ENCODE results near the gene PAX9. TPM values are rescaled to one million over a fixed set of nuclear protein-coding genes. Genes with fewer than 3 reads are reported as not detected.
"Not testable (repeated sequence)": the region's sequence is repeated elsewhere in the genome, so short reads cannot be mapped to it uniquely, and the experiment has no call there.

Gene PAX9
- total and polyA plus RNA-seq, 8 donors = 0.35 to 1.4 (median 0.51) TPM

- no peak for ATAC-seq
- no peak for TF ChIP-seq CTCF (IDR thresholded peaks at IDR 0.05)
- no peak for DNase-seq
- no peaks in the 10 kb centered on the region for H3K36me3 ChIP-seq
- no peaks in the 10 kb centered on the region for H3K27me3 ChIP-seq
- H3K27ac ChIP-seq = no peak overlapping the region
- no peaks in the 10 kb centered on the region for H3K9me3 ChIP-seq
- H3K4me1 ChIP-seq = no peaks in the 10 kb centered on the region
- H3K4me3 ChIP-seq = no peak overlapping the region
- intact Hi-C loops (cut with DNase I) = no loop called here
Measured at GRCh38 chr14:36684946-36685345, 23.3 kb downstream of the PAX9 start.

GRCh38 chr14:36690311-36691040 lies 28.8 kb downstream of the PAX9 start:
- ATAC-seq (no peak), DNase-seq (no peak)
- TF ChIP-seq CTCF (IDR thresholded peaks at IDR 0.05) = no peak
- Histone ChIP-seq H3K4me1 (no peaks in the 10 kb centered on the region), H3K27me3 (no peaks in the 10 kb centered on the region), H3K36me3 (no peaks in the 10 kb centered on the region), H3K9me3 (peaks cover 0 to 4% of the 10 kb centered on the region in 2 donors), H3K4me3 (no peak overlapping the region), H3K27ac (no peak overlapping the region)
- intact Hi-C loops (cut with DNase I) = no loop called here

- H3K27ac ChIP-seq; DNase-seq; H3K36me3 ChIP-seq; H3K27me3 ChIP-seq; intact Hi-C loops (cut with DNase I); H3K4me1 ChIP-seq; H3K4me3 ChIP-seq; ATAC-seq: not testable (repeated sequence)
- peaks cover 0 to 12% of the 10 kb centered on the region in 2 donors for H3K9me3 ChIP-seq
Measured at GRCh38 chr14:36699420-36699819, 37.8 kb downstream of the PAX9 start.

- no peaks in the 10 kb centered on the region for H3K27me3 ChIP-seq
- intact Hi-C loops (cut with DNase I) = no loop called here
- DNase-seq (no peak), ATAC-seq (no peak)
- H3K9me3 ChIP-seq = peaks cover 0 to 8% of the 10 kb centered on the region in 2 donors
- TF ChIP-seq CTCF (IDR thresholded peaks at IDR 0.05) = no peak
- no peaks in the 10 kb centered on the region for H3K36me3 ChIP-seq
- no peak overlapping the region for H3K27ac ChIP-seq
- H3K4me3 ChIP-seq = no peak overlapping the region
- no peaks in the 10 kb centered on the region for H3K4me1 ChIP-seq
Measured at GRCh38 chr14:36700651-36701050, 39.0 kb downstream of the PAX9 start.

GRCh38 chr14:36701132-36701531 lies 39.5 kb downstream of the PAX9 start:
- intact Hi-C loops (cut with DNase I) = no loop called here
- no peak overlapping the region for H3K27ac ChIP-seq
- no peaks in the 10 kb centered on the region for H3K4me1 ChIP-seq
- TF ChIP-seq CTCF (IDR thresholded peaks at IDR 0.05) = no peak
- DNase-seq = no peak
- no peaks in the 10 kb centered on the region for H3K36me3 ChIP-seq
- H3K4me3 ChIP-seq = no peak overlapping the region
- H3K9me3 ChIP-seq = peaks cover 0 to 8% of the 10 kb centered on the region in 2 donors
- no peak for ATAC-seq
- no peaks in the 10 kb centered on the region for H3K27me3 ChIP-seq

- Histone ChIP-seq H3K27ac (no peak overlapping the region), H3K27me3 (no peaks in the 10 kb centered on the region), H3K9me3 (peaks cover 0 to 8% of the 10 kb centered on the region in 2 donors), H3K4me3 (no peak overlapping the region), H3K36me3 (no peaks in the 10 kb centered on the region), H3K4me1 (no peaks in the 10 kb centered on the region)
- ATAC-seq (no peak), DNase-seq (no peak)
- intact Hi-C loops (cut with DNase I) = no loop called here
- TF ChIP-seq CTCF (IDR thresholded peaks at IDR 0.05) = no peak
Measured at GRCh38 chr14:36702474-36702873, 40.8 kb downstream of the PAX9 start.
